ENCODE measurements around the gene SGK1. TPM values are rescaled to one million over a fixed set of nuclear protein-coding genes. Genes with fewer than 3 reads are reported as not detected.

Gene SGK1
- total and polyA plus RNA-seq, 10 of the 15 experiments (the other 5 are each of a cell fraction or from before 2014, with no cell fraction given), result 0.62 to 5.1 (median 2.9) TPM

DNA sequence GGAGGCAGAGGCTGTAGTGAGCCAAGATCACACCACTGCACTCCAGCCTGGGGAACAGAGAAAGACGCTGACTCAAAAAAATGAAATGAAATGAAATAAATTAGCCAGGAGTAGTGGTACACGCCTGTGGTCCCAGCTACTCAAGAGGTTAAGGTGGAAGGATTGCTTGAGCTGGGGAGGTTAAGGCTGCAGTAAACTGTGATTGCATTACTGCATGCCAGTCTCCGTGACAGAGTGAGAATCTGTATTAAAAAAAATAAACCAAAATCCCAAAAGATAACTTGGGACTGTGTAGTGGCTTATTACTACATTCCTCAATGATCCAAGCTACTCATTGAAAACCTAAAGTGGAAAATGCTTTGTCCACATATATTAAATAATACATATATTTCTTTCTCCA is 87.0 kb downstream of the SGK1 start:
- ChIA-PET POLR2A (no interaction called here), SMC1A (ENCODE audit: uncharacterized antibody, unreplicated experiment) (interaction anchor here (0.6 to 1.2 kb wide), 3 partner anchors 15 to 79 kb away, joined by 3 read pairs; no protein-coding TSS in a partner anchor), CTCF (interaction anchor here (0.6 kb wide), 1 partner anchor 24 kb away, joined by 3 read pairs; no protein-coding TSS in a partner anchor), RAD21 (ENCODE audit: unreplicated experiment) (no interaction called here)
- no peak overlapping the region for H2AFZ ChIP-seq (ENCODE audit: control insufficient read depth, low read depth, low read length)
- no peak overlapping the region for H3K4me2 ChIP-seq (ENCODE audit: control insufficient read depth, insufficient read depth)
- no peak overlapping the region for H3K9ac ChIP-seq (ENCODE audit: control insufficient read depth, insufficient read depth, low read length)
- peaks cover 10% of the 10 kb centered on the region for H3K4me1 ChIP-seq (ENCODE audit: control insufficient read depth, insufficient read depth, low read length)
- 93% methylated on average over 3 of the region's 3 CpGs for WGBS (ENCODE audit: insufficient coverage, insufficient replicate concordance, low lambda C conversion rate, missing lambda C conversion rate)
- H3K27me3 ChIP-seq (replicated peaks in 1 of 2; ENCODE audit: control insufficient read depth in 2 of 2, insufficient read depth in 2 of 2, low read length in 1 of 2), result no peaks in the 10 kb centered on the region
- intact Hi-C loops (cut with micrococcal nuclease; ENCODE audit: unreplicated experiment) (no loop called here), in situ Hi-C loops (cut with MboI) (no loop called here)
- TF ChIP-seq NFYB (IDR thresholded peaks at IDR 0.05; ENCODE audit: insufficient read depth, low read depth, low read length) (no peak), RB1 (IDR thresholded peaks at IDR 0.05; ENCODE audit: borderline replicate concordance) (no peak), WRNIP1 (IDR thresholded peaks at IDR 0.05; ENCODE audit: borderline replicate concordance, low read depth, low read length) (no peak), TCF7 (IDR thresholded peaks at IDR 0.05; ENCODE audit: borderline replicate concordance) (no peak), ZNF217 (IDR thresholded peaks at IDR 0.05) (no peak), ZNF622 (IDR thresholded peaks at IDR 0.05) (no peak), NFYA (IDR thresholded peaks at IDR 0.05; ENCODE audit: borderline replicate concordance, low read depth, low read length) (no peak), LARP7 (IDR thresholded peaks at IDR 0.05) (no peak), BCL11A (IDR thresholded peaks at IDR 0.05; ENCODE audit: low read depth, low read length) (no peak), BRCA1 (IDR thresholded peaks at IDR 0.05; ENCODE audit: low read depth, low read length) (no peak)
- TF ChIP-seq, protein P1, sequence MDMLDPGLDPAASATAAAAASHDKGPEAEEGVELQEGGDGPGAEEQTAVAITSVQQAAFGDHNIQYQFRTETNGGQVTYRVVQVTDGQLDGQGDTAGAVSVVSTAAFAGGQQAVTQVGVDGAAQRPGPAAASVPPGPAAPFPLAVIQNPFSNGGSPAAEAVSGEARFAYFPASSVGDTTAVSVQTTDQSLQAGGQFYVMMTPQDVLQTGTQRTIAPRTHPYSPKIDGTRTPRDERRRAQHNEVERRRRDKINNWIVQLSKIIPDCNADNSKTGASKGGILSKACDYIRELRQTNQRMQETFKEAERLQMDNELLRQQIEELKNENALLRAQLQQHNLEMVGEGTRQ (IDR thresholded peaks at IDR 0.05; ENCODE audit: borderline replicate concordance, low read depth, low read length), result no peak
- TF ChIP-seq, protein P2, sequence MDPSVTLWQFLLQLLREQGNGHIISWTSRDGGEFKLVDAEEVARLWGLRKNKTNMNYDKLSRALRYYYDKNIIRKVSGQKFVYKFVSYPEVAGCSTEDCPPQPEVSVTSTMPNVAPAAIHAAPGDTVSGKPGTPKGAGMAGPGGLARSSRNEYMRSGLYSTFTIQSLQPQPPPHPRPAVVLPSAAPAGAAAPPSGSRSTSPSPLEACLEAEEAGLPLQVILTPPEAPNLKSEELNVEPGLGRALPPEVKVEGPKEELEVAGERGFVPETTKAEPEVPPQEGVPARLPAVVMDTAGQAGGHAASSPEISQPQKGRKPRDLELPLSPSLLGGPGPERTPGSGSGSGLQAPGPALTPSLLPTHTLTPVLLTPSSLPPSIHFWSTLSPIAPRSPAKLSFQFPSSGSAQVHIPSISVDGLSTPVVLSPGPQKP (IDR thresholded peaks at IDR 0.05; ENCODE audit: low read depth, low read length), result no peak
- TF ChIP-seq, protein P3, sequence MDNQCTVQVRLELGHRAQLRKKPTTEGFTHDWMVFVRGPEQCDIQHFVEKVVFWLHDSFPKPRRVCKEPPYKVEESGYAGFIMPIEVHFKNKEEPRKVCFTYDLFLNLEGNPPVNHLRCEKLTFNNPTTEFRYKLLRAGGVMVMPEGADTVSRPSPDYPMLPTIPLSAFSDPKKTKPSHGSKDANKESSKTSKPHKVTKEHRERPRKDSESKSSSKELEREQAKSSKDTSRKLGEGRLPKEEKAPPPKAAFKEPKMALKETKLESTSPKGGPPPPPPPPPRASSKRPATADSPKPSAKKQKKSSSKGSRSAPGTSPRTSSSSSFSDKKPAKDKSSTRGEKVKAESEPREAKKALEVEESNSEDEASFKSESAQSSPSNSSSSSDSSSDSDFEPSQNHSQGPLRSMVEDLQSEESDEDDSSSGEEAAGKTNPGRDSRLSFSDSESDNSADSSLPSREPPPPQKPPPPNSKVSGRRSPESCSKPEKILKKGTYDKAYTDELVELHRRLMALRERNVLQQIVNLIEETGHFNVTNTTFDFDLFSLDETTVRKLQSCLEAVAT (IDR thresholded peaks at IDR 0.05), result no peak
- H3K27ac ChIP-seq (ENCODE audit: control insufficient read depth, insufficient read depth), result no peak overlapping the region
- H4K20me1 ChIP-seq (ENCODE audit: control insufficient read depth, insufficient read depth), result no peaks in the 10 kb centered on the region
- no peaks in the 10 kb centered on the region for H3K36me3 ChIP-seq (ENCODE audit: control insufficient read depth in 2 of 2, insufficient read depth in 2 of 2, low read length in 1 of 2)
- H3K79me2 ChIP-seq (ENCODE audit: control insufficient read depth, insufficient read depth, low read length), result no peaks in the 10 kb centered on the region
- no peak overlapping the region for H3K4me3 ChIP-seq
- no peaks in the 10 kb centered on the region for H3K9me3 ChIP-seq (replicated peaks; ENCODE audit: control insufficient read depth, insufficient read depth, low read length)
- no TSS peak for BruUV-seq (replicated peaks)
- no peak for FAIRE-seq
- no peak for ATAC-seq
- no peak for DNase-seq (ENCODE audit: low read depth, low spot score)
